Ovary (tissue), 3 donors: Measurements from ENCODE around the gene POLN.

Source experiments
- EP300 ChIP-seq: sonication (generic); formaldehyde crosslinking; IDR thresholded peaks from one replicate; pipeline ENCODE4 v1.6.1; 2017; ENCODE audit warnings: antibody characterized with exemption
- TF ChIP-seq, protein P1 (sequence below), 3 donors: fragments of 450-650 bp in 2 of 3; fragments of 200-600 bp in 1 of 3; IDR thresholded peaks; one replicate each; pipeline versions ENCODE4 v1.5.1 to v1.8.0; 2016 to 2022; ENCODE audit warnings: antibody characterized with exemption in 3 of 3, mild to moderate bottlenecking in 1 of 3
- donor health status: DM: no; HTN: no; CAD: no.

DNA sequence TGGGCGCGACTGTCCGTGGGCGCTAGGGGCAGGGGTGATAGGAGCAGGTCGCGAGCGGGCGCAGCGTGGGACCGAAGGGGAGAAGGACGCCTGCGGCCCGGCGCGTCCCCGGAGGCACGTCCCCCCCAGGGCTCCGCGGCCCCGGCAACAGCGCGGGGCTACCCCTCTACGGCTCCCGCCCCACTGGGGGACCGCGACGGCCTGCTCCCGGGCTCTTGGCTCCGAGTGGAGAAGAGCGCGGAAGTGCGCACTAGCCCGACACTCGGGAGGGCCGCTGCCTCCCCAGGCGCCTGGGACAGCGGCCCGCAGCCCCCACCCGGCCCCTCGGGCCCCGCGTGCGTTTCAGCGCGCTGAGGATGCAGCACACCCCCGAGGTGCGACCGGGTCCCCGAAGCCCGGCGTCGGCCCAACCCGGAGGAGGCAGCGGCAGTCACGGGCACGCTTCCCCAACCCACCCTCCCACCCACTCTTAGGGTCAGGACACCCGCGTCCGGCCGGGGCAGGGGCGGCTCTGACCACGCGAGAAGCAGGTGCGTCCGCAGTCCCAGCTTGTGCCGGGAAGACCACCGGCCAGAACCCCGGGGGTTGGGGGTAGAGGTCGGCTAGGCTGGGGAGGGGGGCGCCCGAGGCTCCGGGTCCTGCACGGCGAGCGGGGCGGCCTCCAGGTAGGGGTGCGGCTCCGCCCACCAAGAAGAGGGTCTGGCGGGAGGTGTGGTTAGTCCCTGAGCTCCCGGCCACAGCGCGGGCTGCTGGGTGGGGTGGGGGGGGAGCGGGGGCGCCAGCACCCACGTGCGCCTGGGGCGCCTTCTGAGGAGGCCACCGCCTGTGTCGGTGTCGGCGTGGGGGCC, 201.3 kb downstream of the POLN start:
- TF ChIP-seq, protein P1, sequence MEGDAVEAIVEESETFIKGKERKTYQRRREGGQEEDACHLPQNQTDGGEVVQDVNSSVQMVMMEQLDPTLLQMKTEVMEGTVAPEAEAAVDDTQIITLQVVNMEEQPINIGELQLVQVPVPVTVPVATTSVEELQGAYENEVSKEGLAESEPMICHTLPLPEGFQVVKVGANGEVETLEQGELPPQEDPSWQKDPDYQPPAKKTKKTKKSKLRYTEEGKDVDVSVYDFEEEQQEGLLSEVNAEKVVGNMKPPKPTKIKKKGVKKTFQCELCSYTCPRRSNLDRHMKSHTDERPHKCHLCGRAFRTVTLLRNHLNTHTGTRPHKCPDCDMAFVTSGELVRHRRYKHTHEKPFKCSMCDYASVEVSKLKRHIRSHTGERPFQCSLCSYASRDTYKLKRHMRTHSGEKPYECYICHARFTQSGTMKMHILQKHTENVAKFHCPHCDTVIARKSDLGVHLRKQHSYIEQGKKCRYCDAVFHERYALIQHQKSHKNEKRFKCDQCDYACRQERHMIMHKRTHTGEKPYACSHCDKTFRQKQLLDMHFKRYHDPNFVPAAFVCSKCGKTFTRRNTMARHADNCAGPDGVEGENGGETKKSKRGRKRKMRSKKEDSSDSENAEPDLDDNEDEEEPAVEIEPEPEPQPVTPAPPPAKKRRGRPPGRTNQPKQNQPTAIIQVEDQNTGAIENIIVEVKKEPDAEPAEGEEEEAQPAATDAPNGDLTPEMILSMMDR (IDR thresholded peaks at IDR 0.05), result no peak
- no peak for TF ChIP-seq EP300
